ENCODE measurements around the gene ZEB2. TPM values are rescaled to one million over a fixed set of nuclear protein-coding genes. Genes with fewer than 3 reads are reported as not detected.

The ZEB2 gene
- total and polyA plus RNA-seq, 5 donors from 2014 or later = 0.23 to 18.1 (median 0.41) TPM; not detected in 1

DNA sequence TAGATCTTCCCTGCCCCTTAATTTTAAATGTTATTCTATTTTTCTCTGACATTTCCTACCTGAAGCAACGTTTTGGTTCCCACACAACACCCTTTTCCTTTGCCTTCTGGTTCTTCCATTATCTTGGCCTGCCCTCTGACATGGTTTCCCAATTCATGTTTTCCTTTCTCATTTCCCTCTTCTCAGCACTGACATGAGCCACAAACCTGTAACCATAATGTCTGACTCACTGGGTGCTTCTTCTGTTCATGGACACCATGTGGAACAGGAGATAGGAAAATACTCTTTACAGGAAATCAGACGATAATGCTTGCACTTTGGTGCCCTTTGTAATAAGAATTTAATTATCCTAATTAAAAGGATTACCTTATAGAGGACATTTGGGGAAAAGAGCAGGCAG, 142.0 kb downstream of the ZEB2 start:
- no peaks in the 10 kb centered on the region for H3K9me3 ChIP-seq (ENCODE audit: control insufficient read depth in 2 of 2, low read length in 2 of 2)
- no peaks in the 10 kb centered on the region for H3K36me3 ChIP-seq (ENCODE audit: control insufficient read depth, insufficient read depth, low read length)
- H3K9me3 Mint-ChIP-seq = peaks cover 0 to 2% (median 0%) of the 10 kb centered on the region in 7 donors
- no peaks in the 10 kb centered on the region for H3K4me1 ChIP-seq (ENCODE audit: control insufficient read depth, insufficient read depth, low read length, poor library complexity, severe bottlenecking)
- no peak overlapping the region for H3K4me3 ChIP-seq (ENCODE audit: low read depth, low read length)
- ATAC-seq (ENCODE audit: low read depth in 2 of 2) (no peak), DNase-seq (no peak)
- no peak overlapping the region for H3K4me3 Mint-ChIP-seq
- peaks cover 17% of the 10 kb centered on the region for H3K27me3 Mint-ChIP-seq
- H3K27ac Mint-ChIP-seq = peak overlapping the region in 1 of 3 donors; percentile 0
- H3K27ac ChIP-seq (ENCODE audit: insufficient read depth, low read length, poor library complexity, severe bottlenecking) = no peak overlapping the region
- no peaks in the 10 kb centered on the region for H3K36me3 Mint-ChIP-seq
- peaks cover 13% of the 10 kb centered on the region for H3K27me3 ChIP-seq (ENCODE audit: control insufficient read depth, insufficient read depth, low read length)
- peaks cover 0 to 9% (median 3%) of the 10 kb centered on the region in 4 donors for H3K4me1 Mint-ChIP-seq

DNA sequence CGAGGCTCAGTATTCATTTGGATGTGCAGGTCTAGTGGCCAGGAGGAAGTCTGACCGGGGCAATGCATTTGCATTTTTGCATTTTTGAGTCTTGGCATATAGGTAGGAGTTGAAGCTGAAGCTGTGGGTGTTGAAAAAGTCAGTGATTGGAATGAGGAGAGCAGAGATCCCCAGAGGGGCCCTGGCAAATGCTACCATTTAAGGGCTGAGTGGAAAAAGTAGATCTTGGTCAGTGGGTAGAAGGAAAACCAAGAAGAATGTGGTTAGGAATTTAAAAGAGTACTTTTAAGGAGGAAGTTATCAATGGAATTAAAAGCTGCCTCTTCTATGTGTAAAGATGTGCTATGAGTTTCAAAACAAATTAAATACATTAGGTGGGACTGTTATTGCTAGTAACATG, 143.0 kb downstream of the ZEB2 start:
- Mint-ChIP-seq H3K36me3 (no peaks in the 10 kb centered on the region), H3K4me1 (peaks cover 0 to 3% (median 0%) of the 10 kb centered on the region in 4 donors), H3K9me3 (peaks cover 0 to 2% (median 0%) of the 10 kb centered on the region in 7 donors), H3K27ac (no peak overlapping the region), H3K4me3 (no peak overlapping the region), H3K27me3 (peaks cover 22% of the 10 kb centered on the region)
- H3K27ac ChIP-seq (ENCODE audit: insufficient read depth, low read length, poor library complexity, severe bottlenecking) = no peak overlapping the region
- no peaks in the 10 kb centered on the region for H3K4me1 ChIP-seq (ENCODE audit: control insufficient read depth, insufficient read depth, low read length, poor library complexity, severe bottlenecking)
- no peaks in the 10 kb centered on the region for H3K36me3 ChIP-seq (ENCODE audit: control insufficient read depth, insufficient read depth, low read length)
- no peak overlapping the region for H3K4me3 ChIP-seq (ENCODE audit: low read depth, low read length)
- no peak for DNase-seq
- ATAC-seq (ENCODE audit: low read depth in 2 of 2) = no peak
- H3K9me3 ChIP-seq (ENCODE audit: control insufficient read depth in 2 of 2, low read length in 2 of 2) = no peaks in the 10 kb centered on the region
- peaks cover 10% of the 10 kb centered on the region for H3K27me3 ChIP-seq (ENCODE audit: control insufficient read depth, insufficient read depth, low read length)

DNA sequence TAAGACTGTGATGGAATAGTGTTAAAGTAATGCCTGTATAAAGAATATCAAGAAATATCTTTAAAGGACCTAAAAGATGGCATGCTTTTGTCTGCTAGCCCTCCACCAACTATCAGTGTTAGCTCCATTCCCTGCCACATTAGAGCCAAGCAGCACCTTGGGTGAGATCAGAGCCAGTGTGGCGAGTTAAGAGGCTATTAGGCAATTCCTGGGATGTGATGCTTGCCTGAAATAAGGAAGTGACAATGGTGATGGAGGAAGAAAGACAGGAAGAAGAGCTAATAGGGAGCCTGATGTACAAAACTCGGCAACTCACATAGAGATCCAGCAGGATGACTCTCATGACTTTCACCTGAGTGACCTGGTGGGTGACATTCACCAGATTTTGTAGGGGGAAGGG, 143.5 kb downstream of the ZEB2 start:
- Mint-ChIP-seq H3K27me3 (peaks cover 25% of the 10 kb centered on the region), H3K27ac (no peak overlapping the region), H3K36me3 (no peaks in the 10 kb centered on the region), H3K4me3 (no peak overlapping the region), H3K4me1 (peaks cover 0 to 2% (median 0%) of the 10 kb centered on the region in 4 donors), H3K9me3 (peaks cover 0 to 2% (median 0%) of the 10 kb centered on the region in 7 donors)
- Histone ChIP-seq H3K27ac (ENCODE audit: insufficient read depth, low read length, poor library complexity, severe bottlenecking) (no peak overlapping the region), H3K9me3 (ENCODE audit: control insufficient read depth in 2 of 2, low read length in 2 of 2) (no peaks in the 10 kb centered on the region), H3K36me3 (ENCODE audit: control insufficient read depth, insufficient read depth, low read length) (no peaks in the 10 kb centered on the region), H3K4me3 (ENCODE audit: low read depth, low read length) (no peak overlapping the region), H3K4me1 (ENCODE audit: control insufficient read depth, insufficient read depth, low read length, poor library complexity, severe bottlenecking) (no peaks in the 10 kb centered on the region), H3K27me3 (ENCODE audit: control insufficient read depth, insufficient read depth, low read length) (peaks cover 7% of the 10 kb centered on the region)
- ATAC-seq (ENCODE audit: low read depth in 2 of 2) = no peak
- DNase-seq = no peak

DNA sequence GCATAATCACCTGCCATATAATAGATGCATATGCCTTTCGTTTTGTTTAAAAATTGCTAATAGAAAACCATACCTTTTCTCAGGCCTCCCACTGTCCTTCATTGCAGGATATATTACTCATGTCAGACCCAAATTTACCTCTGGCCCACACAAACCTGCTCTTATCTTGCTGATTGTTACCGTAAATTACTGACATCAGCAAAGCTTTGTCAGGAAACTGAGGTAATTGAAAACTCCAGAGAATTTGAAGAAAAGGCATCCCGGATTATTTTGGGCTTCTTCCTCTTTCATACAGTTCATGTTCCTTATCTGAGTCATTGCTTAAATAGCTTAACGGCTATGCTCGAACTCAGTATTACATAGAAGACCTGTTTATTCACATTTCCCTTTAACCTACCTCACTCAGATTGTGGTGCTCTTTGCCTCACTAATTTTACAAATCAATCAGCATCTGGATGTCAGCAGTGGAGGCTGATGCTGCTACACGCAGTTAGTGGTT, 145.7 kb downstream of the ZEB2 start:
- no peak overlapping the region for H3K27ac ChIP-seq (ENCODE audit: insufficient read depth, low read length, poor library complexity, severe bottlenecking)
- H3K4me1 ChIP-seq (ENCODE audit: control insufficient read depth, insufficient read depth, low read length, poor library complexity, severe bottlenecking) = no peaks in the 10 kb centered on the region
- no peaks in the 10 kb centered on the region for H3K9me3 ChIP-seq (ENCODE audit: control insufficient read depth in 2 of 2, low read length in 2 of 2)
- H3K4me1 Mint-ChIP-seq = peaks cover 0 to 5% (median 4%) of the 10 kb centered on the region in 4 donors
- no peaks in the 10 kb centered on the region for H3K36me3 ChIP-seq (ENCODE audit: control insufficient read depth, insufficient read depth, low read length)
- H3K27me3 ChIP-seq (ENCODE audit: control insufficient read depth, insufficient read depth, low read length) = peaks cover 2% of the 10 kb centered on the region
- H3K27me3 Mint-ChIP-seq = peaks cover 15% of the 10 kb centered on the region
- H3K4me3 Mint-ChIP-seq = no peak overlapping the region
- peaks cover 0 to 2% (median 0%) of the 10 kb centered on the region in 7 donors for H3K9me3 Mint-ChIP-seq
- H3K4me3 ChIP-seq (ENCODE audit: low read depth, low read length) = no peak overlapping the region
- H3K27ac Mint-ChIP-seq = no peak overlapping the region
- H3K36me3 Mint-ChIP-seq = no peaks in the 10 kb centered on the region
- DNase-seq (no peak), ATAC-seq (ENCODE audit: low read depth in 2 of 2) (no peak)

DNA sequence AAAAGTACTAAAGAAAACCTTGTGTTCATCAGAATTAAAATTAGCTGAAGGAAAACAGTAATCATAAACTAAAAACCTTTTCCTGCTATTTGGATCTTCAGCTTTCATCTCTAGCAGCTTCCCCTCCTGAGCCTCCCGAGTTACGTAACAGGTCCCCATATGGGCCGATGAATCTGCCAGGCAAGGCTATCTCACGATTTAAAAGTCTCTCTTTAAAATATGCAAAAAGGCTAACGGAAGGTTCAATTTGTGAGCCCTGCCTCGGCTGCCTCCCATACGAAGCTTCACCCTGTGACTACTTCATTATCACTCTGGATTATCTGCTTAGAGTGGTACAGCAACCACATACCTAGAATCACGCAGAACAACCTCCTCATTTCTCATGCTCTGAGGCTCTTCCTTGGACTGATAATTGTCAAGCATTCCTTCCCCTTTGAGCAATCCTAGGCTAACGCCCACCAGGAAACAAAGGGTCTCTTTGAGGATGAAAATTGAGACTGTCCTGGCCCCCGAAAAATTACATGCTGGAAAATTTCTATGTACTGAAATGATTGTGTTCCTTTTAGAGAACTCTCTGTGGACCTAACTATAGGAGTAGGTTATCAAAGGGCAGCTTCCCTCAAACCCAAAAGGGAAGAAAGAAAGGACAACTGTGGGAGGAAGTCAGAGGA, 147.4 kb downstream of the ZEB2 start:
- no peak overlapping the region for H3K27ac Mint-ChIP-seq
- H3K4me3 Mint-ChIP-seq = no peak overlapping the region
- peaks cover 0 to 5% (median 4%) of the 10 kb centered on the region in 4 donors for H3K4me1 Mint-ChIP-seq
- peaks cover 19% of the 10 kb centered on the region for H3K27me3 Mint-ChIP-seq
- no peaks in the 10 kb centered on the region for H3K36me3 Mint-ChIP-seq
- Histone ChIP-seq H3K27ac (ENCODE audit: insufficient read depth, low read length, poor library complexity, severe bottlenecking) (no peak overlapping the region), H3K27me3 (ENCODE audit: control insufficient read depth, insufficient read depth, low read length) (peaks cover 2% of the 10 kb centered on the region), H3K36me3 (ENCODE audit: control insufficient read depth, insufficient read depth, low read length) (no peaks in the 10 kb centered on the region), H3K4me3 (ENCODE audit: low read depth, low read length) (no peak overlapping the region), H3K9me3 (ENCODE audit: control insufficient read depth in 2 of 2, low read length in 2 of 2) (no peaks in the 10 kb centered on the region), H3K4me1 (ENCODE audit: control insufficient read depth, insufficient read depth, low read length, poor library complexity, severe bottlenecking) (no peaks in the 10 kb centered on the region)
- H3K9me3 Mint-ChIP-seq = peaks cover 0 to 2% (median 0%) of the 10 kb centered on the region in 7 donors
- DNase-seq (no peak), ATAC-seq (ENCODE audit: low read depth in 2 of 2) (no peak)

DNA sequence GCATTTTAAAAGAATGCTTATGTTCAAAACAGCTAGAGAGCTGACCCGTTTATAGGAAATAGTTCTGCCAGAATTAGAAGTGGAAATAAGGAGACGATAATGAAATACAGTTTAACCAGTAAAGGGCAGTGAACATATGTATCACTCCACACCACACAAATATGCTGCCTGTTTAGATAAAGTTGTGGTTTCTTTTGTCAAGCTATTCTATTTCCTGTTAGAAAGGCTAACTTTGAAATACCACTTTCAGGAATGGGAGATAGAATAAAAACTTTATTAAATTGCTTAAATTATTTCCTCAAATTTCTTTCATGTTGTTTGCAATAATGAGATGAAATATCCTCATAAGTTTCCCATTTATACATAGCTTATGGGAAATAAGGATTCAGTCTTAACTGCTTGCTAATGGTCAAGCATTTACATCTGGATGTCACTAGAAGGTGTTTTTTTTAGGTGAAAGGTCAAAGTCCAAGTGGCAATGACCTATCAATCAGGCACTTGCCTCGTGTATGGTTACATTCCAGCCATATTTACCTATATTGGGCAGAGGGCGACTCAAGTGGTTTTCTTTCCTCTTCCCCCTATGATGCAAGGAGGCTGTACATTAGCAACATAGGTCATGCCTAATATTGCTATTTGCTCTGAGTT, 148.9 kb downstream of the ZEB2 start:
- Histone ChIP-seq H3K36me3 (ENCODE audit: control insufficient read depth, insufficient read depth, low read length) (no peaks in the 10 kb centered on the region), H3K4me3 (ENCODE audit: low read depth, low read length) (no peak overlapping the region), H3K27ac (ENCODE audit: insufficient read depth, low read length, poor library complexity, severe bottlenecking) (no peak overlapping the region), H3K9me3 (ENCODE audit: control insufficient read depth in 2 of 2, low read length in 2 of 2) (no peaks in the 10 kb centered on the region), H3K4me1 (ENCODE audit: control insufficient read depth, insufficient read depth, low read length, poor library complexity, severe bottlenecking) (no peaks in the 10 kb centered on the region), H3K27me3 (ENCODE audit: control insufficient read depth, insufficient read depth, low read length) (peaks cover 2% of the 10 kb centered on the region)
- Mint-ChIP-seq H3K36me3 (no peaks in the 10 kb centered on the region), H3K9me3 (no peaks in the 10 kb centered on the region), H3K27ac (no peak overlapping the region), H3K4me3 (no peak overlapping the region), H3K27me3 (peaks cover 15% of the 10 kb centered on the region), H3K4me1 (peaks cover 0 to 5% (median 4%) of the 10 kb centered on the region in 4 donors)
- ATAC-seq (ENCODE audit: low read depth in 2 of 2) (no peak), DNase-seq (no peak)

DNA sequence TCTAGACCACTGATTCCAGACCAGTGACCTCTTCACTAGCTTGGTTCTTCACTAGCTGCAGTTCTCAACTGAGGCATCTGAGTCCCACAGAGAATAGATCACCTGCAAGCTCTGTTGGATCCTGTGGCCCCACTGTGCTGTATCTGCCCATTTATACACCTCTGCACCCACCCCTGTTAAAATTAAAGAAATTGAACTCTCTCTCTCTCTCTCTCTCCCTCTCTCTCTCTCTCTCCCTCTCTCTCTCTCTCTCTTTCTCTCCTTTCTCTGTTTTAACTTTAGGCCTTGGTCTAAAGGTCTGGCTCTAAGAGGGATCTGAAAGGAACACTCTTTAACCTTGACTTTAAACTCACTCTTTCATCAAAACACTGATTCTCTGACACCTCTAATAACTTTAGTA, 150.5 kb downstream of the ZEB2 start:
- ATAC-seq (ENCODE audit: low read depth in 2 of 2) = no peak
- H3K9me3 Mint-ChIP-seq = peaks cover 0 to 4% (median 0%) of the 10 kb centered on the region in 7 donors
- DNase-seq = no peak
- Histone ChIP-seq H3K27ac (ENCODE audit: insufficient read depth, low read length, poor library complexity, severe bottlenecking) (no peak overlapping the region), H3K4me3 (ENCODE audit: low read depth, low read length) (no peak overlapping the region), H3K4me1 (ENCODE audit: control insufficient read depth, insufficient read depth, low read length, poor library complexity, severe bottlenecking) (no peaks in the 10 kb centered on the region), H3K27me3 (ENCODE audit: control insufficient read depth, insufficient read depth, low read length) (peaks cover 2% of the 10 kb centered on the region), H3K9me3 (ENCODE audit: control insufficient read depth in 2 of 2, low read length in 2 of 2) (no peaks in the 10 kb centered on the region), H3K36me3 (ENCODE audit: control insufficient read depth, insufficient read depth, low read length) (no peaks in the 10 kb centered on the region)
- H3K27me3 Mint-ChIP-seq = peaks cover 21% of the 10 kb centered on the region
- H3K27ac Mint-ChIP-seq = no peak overlapping the region
- H3K36me3 Mint-ChIP-seq = no peaks in the 10 kb centered on the region
- H3K4me3 Mint-ChIP-seq = no peak overlapping the region
- H3K4me1 Mint-ChIP-seq = peaks cover 0 to 5% (median 2%) of the 10 kb centered on the region in 4 donors
